ENCODE measurements around the gene SDHAF2. TPM values are rescaled to one million over a fixed set of nuclear protein-coding genes. Genes with fewer than 3 reads are reported as not detected.
"Not testable (repeated sequence)": the region's sequence is repeated elsewhere in the genome, so short reads cannot be mapped to it uniquely, and the experiment has no call there.

The SDHAF2 gene
- total RNA-seq, 1 donor from 2014 or later: 63.2 TPM

DNA sequence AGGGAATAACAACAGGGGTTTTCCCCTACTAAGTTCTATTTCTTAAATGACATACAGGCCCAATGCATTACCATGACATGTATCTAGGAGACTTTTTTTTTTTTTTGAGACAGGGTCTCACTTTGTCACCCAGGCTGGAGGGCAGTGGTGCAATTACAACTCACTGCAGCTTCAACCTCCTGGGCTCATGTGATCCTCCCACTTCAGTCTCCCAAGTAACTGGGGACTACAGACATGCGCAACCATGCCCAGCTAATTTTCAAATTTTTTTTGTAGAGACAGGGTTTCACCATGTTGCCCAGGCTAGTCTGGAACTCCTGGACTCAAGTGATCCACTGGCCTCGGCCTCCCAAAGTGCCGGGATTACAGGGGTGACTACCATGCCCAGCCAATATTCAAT is 7.7 kb upstream of the SDHAF2 start:
- no peak overlapping the region for H3K4me3 ChIP-seq (ENCODE audit: low read depth, low read length)
- DNase-seq (ENCODE audit: low read depth): no peak
- no peak for TF ChIP-seq CTCF (conservative IDR thresholded peaks at IDR 0.05; ENCODE audit: low read depth, low read length)

GRCh38 chr11:61425367-61426131 is 4.4 kb upstream of the SDHAF2 start:
- H3K4me3 ChIP-seq (ENCODE audit: low read depth, low read length): no peak overlapping the region
- TF ChIP-seq CTCF (conservative IDR thresholded peaks at IDR 0.05; ENCODE audit: low read depth, low read length): no peak
- no peak for DNase-seq (ENCODE audit: low read depth)

DNA sequence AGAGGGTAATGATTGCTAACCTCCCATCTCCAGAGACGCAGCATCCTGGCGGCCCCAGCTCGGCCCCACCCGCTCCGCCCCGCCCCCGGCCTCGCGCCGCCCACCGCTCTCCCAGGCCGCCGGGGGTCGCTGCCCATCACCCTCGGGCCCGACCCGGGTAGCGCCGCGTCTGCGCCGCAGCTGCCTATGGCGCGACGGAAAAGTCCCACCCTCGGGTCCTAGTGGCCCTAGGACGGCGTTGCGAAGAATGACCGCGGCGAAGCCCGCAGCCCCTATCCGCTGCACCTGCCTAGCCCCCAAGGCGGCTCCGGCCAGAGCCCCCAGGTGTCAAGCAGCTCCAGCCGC is 606 bp upstream of the SDHAF2 start:
- DNase-seq (ENCODE audit: low read depth): no peak
- TF ChIP-seq CTCF (conservative IDR thresholded peaks at IDR 0.05; ENCODE audit: low read depth, low read length): peak; percentile 10
- H3K4me3 ChIP-seq (ENCODE audit: low read depth, low read length): peak overlapping the region; percentile 94

GRCh38 chr11:61430839-61431238 is 915 bp downstream of the SDHAF2 start:
- DNase-seq (ENCODE audit: low read depth): not testable (repeated sequence)
- H3K4me3 ChIP-seq (ENCODE audit: low read depth, low read length): peak overlapping the region; percentile 94

- no peak for DNase-seq (ENCODE audit: low read depth)
- no peak overlapping the region for H3K4me3 ChIP-seq (ENCODE audit: low read depth, low read length)
- TF ChIP-seq CTCF (conservative IDR thresholded peaks at IDR 0.05; ENCODE audit: low read depth, low read length): no peak
These were observed 7.6 kb downstream of the SDHAF2 start for GRCh38 chr11:61437496-61437895.

DNA sequence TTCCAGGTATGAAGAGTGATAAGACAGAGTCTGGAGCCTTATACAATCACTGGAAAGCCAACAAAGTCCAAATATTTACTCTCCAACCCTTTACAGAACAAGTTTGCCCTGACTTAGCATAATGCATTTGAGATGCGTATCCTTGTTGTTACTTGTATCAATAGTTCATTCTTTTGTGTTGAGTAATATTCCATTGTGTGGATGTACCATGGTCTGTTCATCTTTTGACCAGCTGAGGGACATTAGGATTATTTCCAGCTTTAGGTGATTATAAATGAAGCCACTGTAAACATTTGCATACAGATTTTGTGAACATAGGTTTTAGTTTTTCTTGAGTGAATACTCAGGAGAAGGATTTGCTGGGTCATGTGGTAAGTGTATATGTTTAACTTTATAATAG is 9.7 kb downstream of the SDHAF2 start:
- no peak for TF ChIP-seq CTCF (conservative IDR thresholded peaks at IDR 0.05; ENCODE audit: low read depth, low read length)
- no peak overlapping the region for H3K4me3 ChIP-seq (ENCODE audit: low read depth, low read length)
- DNase-seq (ENCODE audit: low read depth): no peak

DNA sequence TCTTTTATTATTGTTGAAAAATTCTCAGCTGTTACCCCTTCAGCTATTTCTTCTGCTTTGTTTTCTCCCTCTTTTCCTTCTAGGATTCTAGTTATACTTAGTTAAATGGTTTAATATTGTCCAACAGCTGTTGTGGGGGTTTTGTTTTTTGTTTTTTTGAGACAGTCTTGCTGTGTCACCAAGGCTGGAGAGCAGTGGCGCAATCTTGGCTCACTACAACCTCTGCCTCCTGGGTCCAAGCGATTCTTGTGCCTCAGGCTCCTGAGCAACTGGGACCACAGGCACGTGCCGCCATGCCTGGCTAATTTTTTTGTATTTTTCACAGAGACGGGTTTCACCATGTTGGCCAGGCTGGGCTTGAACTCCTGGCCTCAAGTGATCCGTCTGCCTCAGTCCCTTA is 12.7 kb downstream of the SDHAF2 start:
- no peak for TF ChIP-seq CTCF (conservative IDR thresholded peaks at IDR 0.05; ENCODE audit: low read depth, low read length)
- DNase-seq (ENCODE audit: low read depth): no peak
- H3K4me3 ChIP-seq (ENCODE audit: low read depth, low read length): no peak overlapping the region
